Brain microvascular endothelial cell (primary cell): ENCODE data around the gene NT5C1B.

Experiments
- DNase-seq: peaks from one replicate; pipeline ENCODE4 v3.0.0-alpha.2; 2020
- H3K27ac ChIP-seq: fragments of 250-450 bp; sonication (Bioruptor Pico); 2 replicates; pipeline ENCODE4 v1.5.1; 2020; ENCODE audit warnings: mild to moderate bottlenecking, moderate library complexity
- H3K27me3 ChIP-seq: fragments of 250-450 bp; sonication (Bioruptor Pico); replicated peaks from 2 replicates; pipeline ENCODE4 v1.5.1; 2020; ENCODE audit warnings: mild to moderate bottlenecking
- H3K36me3 ChIP-seq: fragments of 250-450 bp; sonication (Bioruptor Pico); replicated peaks from 2 replicates; pipeline ENCODE4 v1.5.1; 2020; ENCODE audit warnings: mild to moderate bottlenecking
- H3K4me3 ChIP-seq: 2 replicates; pipeline ENCODE4 v1.5.1; 2011; ENCODE audit warnings: low read depth, mild to moderate bottlenecking, control low read depth, low read length, moderate library complexity
- in situ Hi-C: cut with HindIII; loops from 2 replicates; pipeline ENCODE4 v1.10.0; 2017; ENCODE audit warnings: low sequenced_read_pairs, low pct_ligation_motif_present
- TF ChIP-seq, protein P1 (sequence below): IDR thresholded peaks from 2 replicates; pipeline ENCODE4 v1.5.1; 2011; ENCODE audit warnings: low read depth, mild to moderate bottlenecking, moderate library complexity, low read length, control low read depth, inconsistent platforms; ENCODE audit errors: missing control alignments

Gene NT5C1B

DNA sequence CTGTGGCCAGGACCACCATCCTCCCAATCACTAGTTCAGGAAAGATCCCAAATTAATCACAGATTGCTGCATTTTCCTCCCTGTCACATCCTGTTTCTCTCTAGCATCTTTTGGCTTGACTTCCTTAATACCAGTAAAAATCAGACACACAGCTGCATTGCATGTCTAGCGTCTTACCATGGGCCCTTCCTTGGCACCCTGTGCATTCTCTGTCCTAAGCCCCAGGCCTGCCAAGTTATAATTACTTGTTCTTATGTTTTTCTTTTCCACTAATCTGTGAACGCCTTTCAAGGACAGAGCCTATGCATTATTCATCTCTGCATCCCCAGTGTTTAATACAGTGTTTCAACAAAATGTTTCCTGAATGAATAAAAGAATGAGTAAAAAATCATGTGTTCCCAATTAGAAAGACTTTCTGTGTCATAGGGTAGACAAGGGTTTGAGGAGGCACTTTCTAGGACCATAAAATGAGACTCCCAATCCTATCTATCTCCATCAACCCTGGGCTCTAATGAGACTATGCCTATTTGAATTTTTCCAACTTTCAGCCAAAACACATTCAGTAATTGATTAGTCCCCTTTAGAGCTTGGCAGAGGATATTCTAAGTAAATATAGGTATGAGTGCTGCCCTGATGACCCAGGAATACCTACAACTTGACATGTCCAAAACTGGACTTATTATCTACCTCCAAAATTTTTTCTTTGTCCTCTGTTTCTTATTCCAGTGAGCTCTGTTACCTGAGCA, 10.3 kb upstream of the NT5C1B start:
- Histone ChIP-seq H3K36me3 (no peaks in the 10 kb centered on the region), H3K27me3 (no peaks in the 10 kb centered on the region), H3K27ac (no peak overlapping the region), H3K4me3 (no peak overlapping the region)
- TF ChIP-seq, protein P1, sequence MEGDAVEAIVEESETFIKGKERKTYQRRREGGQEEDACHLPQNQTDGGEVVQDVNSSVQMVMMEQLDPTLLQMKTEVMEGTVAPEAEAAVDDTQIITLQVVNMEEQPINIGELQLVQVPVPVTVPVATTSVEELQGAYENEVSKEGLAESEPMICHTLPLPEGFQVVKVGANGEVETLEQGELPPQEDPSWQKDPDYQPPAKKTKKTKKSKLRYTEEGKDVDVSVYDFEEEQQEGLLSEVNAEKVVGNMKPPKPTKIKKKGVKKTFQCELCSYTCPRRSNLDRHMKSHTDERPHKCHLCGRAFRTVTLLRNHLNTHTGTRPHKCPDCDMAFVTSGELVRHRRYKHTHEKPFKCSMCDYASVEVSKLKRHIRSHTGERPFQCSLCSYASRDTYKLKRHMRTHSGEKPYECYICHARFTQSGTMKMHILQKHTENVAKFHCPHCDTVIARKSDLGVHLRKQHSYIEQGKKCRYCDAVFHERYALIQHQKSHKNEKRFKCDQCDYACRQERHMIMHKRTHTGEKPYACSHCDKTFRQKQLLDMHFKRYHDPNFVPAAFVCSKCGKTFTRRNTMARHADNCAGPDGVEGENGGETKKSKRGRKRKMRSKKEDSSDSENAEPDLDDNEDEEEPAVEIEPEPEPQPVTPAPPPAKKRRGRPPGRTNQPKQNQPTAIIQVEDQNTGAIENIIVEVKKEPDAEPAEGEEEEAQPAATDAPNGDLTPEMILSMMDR = no peak
- DNase-seq = no peak
- in situ Hi-C loops = no loop called here

DNA sequence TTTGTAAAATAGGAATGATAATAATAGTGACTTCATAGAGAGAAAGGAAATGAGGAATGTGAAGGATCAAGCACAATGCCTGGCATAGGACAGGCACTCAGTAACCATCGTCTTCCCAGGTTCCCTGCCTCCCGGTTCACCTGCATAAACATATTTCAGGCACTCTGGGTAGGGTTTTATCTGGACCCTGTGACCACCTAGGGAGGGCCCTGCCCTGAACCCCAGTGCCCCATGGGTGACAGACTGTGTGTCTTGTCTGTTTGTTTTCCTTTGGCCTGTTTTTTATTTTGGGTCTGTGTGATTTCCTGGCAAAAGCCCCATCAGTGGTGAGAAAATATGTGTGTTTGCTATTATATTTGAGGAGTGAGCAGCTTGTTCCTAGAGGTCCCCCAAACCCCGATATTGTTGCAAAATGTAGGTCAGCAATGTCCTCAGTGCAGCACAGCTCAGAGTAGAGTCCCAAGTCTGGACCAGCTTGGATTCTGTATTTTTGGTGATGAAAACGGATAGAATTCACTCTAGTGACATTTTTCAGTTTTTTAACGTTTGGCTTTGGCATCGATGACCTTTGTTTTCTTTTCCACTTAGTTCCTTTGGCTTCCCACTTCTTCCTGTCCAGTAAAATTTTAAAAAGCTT, 9.6 kb upstream of the NT5C1B start:
- TF ChIP-seq, protein P1 = no peak
- Histone ChIP-seq H3K4me3 (no peak overlapping the region), H3K36me3 (no peaks in the 10 kb centered on the region), H3K27ac (no peak overlapping the region), H3K27me3 (no peaks in the 10 kb centered on the region)
- in situ Hi-C loops = no loop called here
- DNase-seq = no peak

DNA sequence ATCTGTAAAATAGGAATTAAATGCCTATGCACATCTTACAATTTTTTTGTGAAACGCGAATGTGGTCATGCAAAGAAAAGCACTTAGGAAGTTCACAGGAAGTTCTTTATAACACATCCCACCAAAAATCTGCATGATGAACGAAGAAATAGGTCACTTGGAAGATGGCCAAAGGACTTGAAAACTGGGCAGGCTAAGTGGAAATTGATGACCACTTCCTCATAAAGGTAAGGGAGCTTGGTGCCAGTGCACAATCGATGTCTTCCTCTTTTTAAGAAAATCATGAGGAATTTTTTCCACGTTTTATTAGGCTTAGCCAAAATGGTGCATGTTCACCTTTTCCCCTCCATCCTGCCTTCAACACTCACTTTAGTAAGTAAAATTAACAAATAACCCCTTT, 8.2 kb upstream of the NT5C1B start:
- Histone ChIP-seq H3K36me3 (no peaks in the 10 kb centered on the region), H3K4me3 (no peak overlapping the region), H3K27ac (no peak overlapping the region), H3K27me3 (no peaks in the 10 kb centered on the region)
- no peak for DNase-seq
- TF ChIP-seq, protein P1 = no peak
- in situ Hi-C loops = no loop called here

DNA sequence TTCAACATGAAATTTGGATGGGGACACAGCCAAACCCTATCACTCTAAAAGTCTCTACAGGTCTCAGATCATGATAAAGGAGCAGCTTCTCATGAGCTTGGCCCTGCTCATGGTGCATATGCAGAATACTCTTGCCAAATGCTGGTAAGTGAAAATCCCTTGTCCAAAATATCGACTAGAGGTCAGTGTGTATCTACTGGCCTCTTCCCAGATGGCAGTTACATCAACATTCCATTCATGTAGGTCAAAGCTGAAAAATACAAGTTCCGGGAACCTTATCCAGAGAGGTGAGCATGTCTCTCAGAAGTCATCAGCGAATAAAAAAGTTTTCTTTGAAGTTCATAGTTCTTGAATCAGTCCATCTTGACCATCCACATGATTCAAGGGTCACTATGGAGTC, 7.6 kb upstream of the NT5C1B start:
- DNase-seq = no peak
- no peak overlapping the region for H3K4me3 ChIP-seq
- H3K36me3 ChIP-seq = no peaks in the 10 kb centered on the region
- no peak overlapping the region for H3K27ac ChIP-seq
- TF ChIP-seq, protein P1 = no peak
- in situ Hi-C loops = no loop called here
- H3K27me3 ChIP-seq = no peaks in the 10 kb centered on the region

DNA sequence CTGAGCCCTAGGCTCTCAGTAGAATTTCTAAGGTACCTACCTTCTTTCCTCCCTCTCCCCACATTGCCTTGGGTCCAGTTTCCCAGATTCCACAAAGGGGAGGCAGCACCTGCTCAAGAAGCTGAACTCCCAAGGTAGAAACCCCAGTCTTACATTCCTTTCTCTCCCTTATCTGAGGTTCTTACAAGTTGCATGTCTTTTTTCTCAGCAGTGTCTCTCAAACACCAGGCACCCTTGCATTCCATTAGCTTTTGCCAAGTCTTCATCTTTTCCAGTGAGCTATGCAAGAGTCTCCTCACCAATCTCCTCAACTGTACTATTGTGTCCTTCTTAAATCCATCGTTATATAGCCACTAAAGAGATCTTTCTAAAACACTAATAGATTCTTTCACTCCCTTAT, 4.1 kb upstream of the NT5C1B start:
- TF ChIP-seq, protein P1 = no peak
- Histone ChIP-seq H3K27ac (no peak overlapping the region), H3K4me3 (no peak overlapping the region), H3K27me3 (no peaks in the 10 kb centered on the region), H3K36me3 (no peaks in the 10 kb centered on the region)
- in situ Hi-C loops = no loop called here
- DNase-seq = no peak
